GM12864 (cell line): ENCODE measurements around the gene TTLL6.
"Not testable (repeated sequence)": the region's sequence is repeated elsewhere in the genome, so short reads cannot be mapped to it uniquely, and the experiment has no call there.

Experiments used
- DNase-seq: peaks from one replicate; pipeline ENCODE4 v3.0.0-alpha.2; 2011; ENCODE audit warnings: low read depth
- H3K4me3 ChIP-seq: 2 replicates; pipeline ENCODE4 v1.5.1; 2011; ENCODE audit warnings: mild to moderate bottlenecking, low read depth, low read length, control low read depth
- TF ChIP-seq, protein P1 (sequence below): IDR thresholded peaks from 2 replicates; pipeline ENCODE4 v1.5.1; 2011; ENCODE audit warnings: low read depth, mild to moderate bottlenecking, moderate library complexity, low read length, control low read depth, inconsistent platforms; ENCODE audit errors: missing control alignments

The TTLL6 gene

DNA sequence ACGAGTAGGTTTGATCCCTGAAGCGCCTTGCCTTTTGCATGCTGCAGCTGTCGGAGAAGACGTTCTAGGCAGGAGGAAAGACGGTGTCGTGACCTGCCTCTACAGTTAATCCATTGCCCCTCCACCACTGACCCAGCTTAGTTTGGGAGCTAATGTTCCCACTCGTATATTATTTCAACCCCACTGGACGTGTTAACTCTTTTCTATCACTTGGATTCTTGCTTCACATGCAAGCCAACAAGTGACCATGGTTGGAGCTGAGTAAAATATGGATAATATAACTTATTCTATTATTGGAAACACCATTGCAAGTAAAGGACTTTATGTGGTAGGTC lies 14.5 kb upstream of the TTLL6 start:
- DNase-seq, result no peak
- TF ChIP-seq, protein P1, sequence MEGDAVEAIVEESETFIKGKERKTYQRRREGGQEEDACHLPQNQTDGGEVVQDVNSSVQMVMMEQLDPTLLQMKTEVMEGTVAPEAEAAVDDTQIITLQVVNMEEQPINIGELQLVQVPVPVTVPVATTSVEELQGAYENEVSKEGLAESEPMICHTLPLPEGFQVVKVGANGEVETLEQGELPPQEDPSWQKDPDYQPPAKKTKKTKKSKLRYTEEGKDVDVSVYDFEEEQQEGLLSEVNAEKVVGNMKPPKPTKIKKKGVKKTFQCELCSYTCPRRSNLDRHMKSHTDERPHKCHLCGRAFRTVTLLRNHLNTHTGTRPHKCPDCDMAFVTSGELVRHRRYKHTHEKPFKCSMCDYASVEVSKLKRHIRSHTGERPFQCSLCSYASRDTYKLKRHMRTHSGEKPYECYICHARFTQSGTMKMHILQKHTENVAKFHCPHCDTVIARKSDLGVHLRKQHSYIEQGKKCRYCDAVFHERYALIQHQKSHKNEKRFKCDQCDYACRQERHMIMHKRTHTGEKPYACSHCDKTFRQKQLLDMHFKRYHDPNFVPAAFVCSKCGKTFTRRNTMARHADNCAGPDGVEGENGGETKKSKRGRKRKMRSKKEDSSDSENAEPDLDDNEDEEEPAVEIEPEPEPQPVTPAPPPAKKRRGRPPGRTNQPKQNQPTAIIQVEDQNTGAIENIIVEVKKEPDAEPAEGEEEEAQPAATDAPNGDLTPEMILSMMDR, result no peak
- peak overlapping the region; percentile 80 for H3K4me3 ChIP-seq

DNA sequence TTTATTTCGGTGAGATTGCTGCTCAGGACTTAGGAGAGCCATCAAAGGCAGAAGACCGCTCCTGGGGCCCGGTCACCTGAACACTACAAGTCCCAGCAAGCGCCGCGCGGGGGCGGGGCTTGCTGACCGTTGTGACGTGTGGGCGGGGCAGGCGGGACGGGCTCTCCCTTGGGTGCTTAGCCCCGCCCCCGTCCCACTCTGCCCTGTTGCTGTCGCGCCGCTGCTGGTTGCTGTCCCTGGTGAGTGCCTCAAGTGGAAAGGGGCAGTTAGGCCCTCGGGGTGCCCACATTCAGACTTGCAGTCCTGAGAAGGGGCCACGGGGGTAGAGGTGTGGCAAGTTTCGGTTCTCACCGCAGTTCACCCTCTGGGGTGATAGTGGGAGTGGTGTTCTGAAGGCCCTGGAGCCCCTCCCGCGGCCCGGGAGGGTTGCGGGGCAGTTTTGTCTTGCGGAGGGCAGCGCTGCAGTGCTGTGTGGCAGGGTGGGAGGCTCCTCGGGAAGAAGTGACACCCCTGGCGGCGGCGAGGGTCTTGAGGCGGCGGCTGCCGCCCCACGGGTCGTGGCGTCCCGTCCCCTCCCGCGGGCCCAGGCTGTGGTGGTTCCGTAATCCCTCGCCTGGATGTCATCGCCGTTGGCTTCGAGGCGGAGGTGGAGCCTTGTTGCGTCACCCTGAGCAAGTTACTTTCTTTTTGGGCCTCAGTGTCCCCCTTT lies 14.0 kb upstream of the TTLL6 start, which contains the start of gene CALCOCO2:
CALCOCO2 (plus strand) TSS at position 196 of the 709 bp plus-strand sequence. CDS start 10,673 bp downstream, outside the sequence.
- TF ChIP-seq, protein P1, result no peak
- DNase-seq, result peak; percentile 75
- H3K4me3 ChIP-seq, result peak within 1 kb of the TSS; percentile 80

DNA sequence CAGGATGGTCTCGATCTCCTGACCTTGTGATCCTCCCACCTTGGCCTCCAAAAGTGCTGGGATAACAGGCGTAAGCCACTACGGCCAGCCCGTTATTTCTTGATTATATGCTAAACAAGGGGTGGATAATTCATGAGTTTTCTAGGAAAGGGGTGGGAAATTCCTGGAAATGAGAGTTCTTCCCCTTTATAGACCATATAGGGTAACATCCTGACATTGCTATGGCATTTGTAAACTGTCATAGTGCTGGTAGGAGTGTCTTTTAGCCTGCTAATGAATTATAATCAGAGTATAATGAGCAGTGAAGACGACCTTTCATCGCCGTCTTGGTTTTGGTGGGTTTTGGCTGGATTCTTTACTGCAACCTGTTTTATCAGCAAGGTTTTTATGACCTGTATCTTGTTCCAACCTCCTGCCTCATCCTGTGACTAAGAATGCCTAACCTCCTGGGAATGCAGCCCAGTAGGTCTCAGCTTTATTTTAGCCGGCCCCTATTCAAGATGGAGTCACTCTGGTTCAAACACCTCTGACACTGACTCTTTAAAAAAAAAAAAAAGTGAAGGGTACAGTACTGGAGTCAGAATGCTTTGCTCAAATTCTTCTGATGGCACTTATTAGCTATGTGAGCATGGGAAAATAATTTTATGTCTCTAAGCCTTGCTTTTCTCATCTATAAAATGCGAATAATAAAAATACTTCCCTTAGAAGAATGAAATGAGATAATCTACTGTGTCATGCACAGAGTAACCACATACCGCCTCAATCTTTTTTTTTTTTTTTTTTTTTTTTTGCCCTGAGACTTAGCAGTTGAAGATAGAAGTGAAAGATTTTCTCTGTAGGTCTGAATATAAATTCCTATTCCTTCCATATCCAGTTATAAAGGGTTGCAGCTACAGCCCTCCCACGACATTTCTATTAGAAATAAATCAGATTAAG lies 8.7 kb upstream of the TTLL6 start:
- DNase-seq, result no peak
- H3K4me3 ChIP-seq, result no peak overlapping the region
- TF ChIP-seq, protein P1, result no peak

DNA sequence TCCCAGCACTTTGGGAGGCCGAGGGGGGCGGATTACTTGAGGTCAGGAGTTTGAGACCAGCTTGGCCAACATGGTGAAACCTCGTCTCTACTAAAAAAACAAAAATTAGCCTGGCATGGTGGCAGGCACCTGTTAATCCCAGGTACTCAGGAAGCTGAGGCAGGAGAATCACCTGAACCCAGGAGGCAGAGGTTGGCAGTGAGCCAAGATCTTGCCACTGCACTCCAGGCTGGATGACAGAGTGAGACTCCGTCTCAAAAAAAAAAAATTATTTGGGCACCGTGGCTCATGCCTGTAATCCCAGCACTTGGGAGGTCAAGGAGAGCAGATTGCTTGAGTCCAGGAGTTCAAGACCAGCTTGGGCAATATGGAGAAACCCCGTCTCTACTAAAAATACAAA lies 3.9 kb upstream of the TTLL6 start:
- not testable (repeated sequence) for DNase-seq, H3K4me3 ChIP-seq

DNA sequence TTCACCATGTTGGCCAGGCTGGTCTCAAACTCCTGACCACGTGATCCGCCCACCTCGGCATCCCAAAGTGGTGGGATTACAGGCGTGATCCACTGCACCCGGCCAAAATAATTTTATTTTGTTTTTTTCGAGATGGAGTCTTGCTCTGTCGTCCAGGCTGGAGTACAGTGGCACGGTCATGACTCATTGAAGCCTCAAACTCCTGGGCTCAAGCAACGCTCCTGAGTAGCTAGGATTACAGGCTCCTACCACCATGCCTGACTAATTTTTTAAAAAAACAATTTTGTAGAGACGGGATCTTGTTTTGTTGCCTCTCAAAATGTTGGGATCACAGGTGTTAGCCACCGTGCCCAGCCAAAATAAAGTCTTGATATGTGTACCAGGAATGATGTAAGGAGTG lies 2.4 kb upstream of the TTLL6 start:
- TF ChIP-seq, protein P1, result no peak
- no peak overlapping the region for H3K4me3 ChIP-seq
- DNase-seq, result no peak

DNA sequence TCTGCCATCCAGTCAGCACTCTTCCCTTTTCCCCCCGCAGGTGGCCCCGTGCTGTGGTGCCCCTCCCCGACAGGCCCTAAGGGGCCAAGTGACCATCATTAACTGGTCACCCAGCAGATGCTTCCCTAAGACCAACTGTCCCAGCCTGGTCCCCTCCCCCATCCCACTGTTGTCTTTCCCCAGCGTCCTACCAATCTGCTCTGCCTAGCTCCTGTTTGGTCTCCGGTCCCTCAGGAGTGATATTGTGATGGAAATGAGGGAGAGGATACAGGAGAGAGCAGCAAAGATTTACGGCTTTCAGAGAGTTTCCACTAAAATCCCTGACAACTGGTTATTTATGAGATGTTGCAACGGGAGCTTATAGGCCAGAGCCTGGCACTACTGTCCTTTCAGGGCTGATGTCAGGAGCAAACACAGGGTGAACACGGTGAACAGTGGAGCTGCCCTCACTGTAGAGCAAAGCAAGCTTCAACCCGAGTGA lies 1.4 kb upstream of the TTLL6 start:
- no peak overlapping the region for H3K4me3 ChIP-seq
- TF ChIP-seq, protein P1, result no peak
- DNase-seq, result no peak

DNA sequence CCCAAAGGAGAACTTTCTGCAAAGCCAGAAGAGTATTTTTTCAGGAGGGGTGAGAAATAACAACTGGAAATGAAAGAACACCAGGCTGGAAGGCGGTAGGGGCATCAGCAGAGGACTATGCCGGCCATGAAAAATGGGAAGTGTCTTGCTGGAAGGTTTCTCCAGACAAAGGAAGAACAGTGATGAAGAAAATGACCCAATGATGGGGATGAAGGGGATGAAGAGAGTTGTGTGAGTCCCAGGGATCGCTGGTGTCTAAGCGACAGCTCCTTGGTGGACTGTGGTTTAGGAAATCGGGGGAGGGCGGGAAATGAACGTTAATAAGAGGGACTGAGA lies 623 bp downstream of the TTLL6 start:
- no peak for DNase-seq
- peak overlapping the region; percentile 12; the same call in 1 of the 2 replicates for H3K4me3 ChIP-seq
- TF ChIP-seq, protein P1, result no peak
